22Rv1 (cell line): ENCODE measurements around the gene FRAS1.

ENCODE experiments used
- CTCF ChIP-seq: fragments of 450-650 bp; IDR thresholded peaks from 2 replicates; pipeline ENCODE4 v1.5.1; 2017; ENCODE audit warnings: mild to moderate bottlenecking
- ZFX ChIP-seq: fragments of 450-650 bp; IDR thresholded peaks from 2 replicates; pipeline ENCODE4 v1.6.1; 2017; ENCODE audit warnings: antibody characterized with exemption, borderline replicate concordance

GRCh38 chr4:78527555-78527954 lies 470.4 kb downstream of the FRAS1 start:
- TF ChIP-seq CTCF (no peak), ZFX (no peak)
